Raji (cell line): ENCODE results near the gene YLPM1.

Source experiments
- POLR2A ChIP-seq: IDR thresholded peaks from 2 replicates; pipeline ENCODE4 v1.6.1; 2011; ENCODE audit warnings: low read depth, low read length, control low read depth; ENCODE audit not compliant: insufficient read depth

The YLPM1 gene, protein sequence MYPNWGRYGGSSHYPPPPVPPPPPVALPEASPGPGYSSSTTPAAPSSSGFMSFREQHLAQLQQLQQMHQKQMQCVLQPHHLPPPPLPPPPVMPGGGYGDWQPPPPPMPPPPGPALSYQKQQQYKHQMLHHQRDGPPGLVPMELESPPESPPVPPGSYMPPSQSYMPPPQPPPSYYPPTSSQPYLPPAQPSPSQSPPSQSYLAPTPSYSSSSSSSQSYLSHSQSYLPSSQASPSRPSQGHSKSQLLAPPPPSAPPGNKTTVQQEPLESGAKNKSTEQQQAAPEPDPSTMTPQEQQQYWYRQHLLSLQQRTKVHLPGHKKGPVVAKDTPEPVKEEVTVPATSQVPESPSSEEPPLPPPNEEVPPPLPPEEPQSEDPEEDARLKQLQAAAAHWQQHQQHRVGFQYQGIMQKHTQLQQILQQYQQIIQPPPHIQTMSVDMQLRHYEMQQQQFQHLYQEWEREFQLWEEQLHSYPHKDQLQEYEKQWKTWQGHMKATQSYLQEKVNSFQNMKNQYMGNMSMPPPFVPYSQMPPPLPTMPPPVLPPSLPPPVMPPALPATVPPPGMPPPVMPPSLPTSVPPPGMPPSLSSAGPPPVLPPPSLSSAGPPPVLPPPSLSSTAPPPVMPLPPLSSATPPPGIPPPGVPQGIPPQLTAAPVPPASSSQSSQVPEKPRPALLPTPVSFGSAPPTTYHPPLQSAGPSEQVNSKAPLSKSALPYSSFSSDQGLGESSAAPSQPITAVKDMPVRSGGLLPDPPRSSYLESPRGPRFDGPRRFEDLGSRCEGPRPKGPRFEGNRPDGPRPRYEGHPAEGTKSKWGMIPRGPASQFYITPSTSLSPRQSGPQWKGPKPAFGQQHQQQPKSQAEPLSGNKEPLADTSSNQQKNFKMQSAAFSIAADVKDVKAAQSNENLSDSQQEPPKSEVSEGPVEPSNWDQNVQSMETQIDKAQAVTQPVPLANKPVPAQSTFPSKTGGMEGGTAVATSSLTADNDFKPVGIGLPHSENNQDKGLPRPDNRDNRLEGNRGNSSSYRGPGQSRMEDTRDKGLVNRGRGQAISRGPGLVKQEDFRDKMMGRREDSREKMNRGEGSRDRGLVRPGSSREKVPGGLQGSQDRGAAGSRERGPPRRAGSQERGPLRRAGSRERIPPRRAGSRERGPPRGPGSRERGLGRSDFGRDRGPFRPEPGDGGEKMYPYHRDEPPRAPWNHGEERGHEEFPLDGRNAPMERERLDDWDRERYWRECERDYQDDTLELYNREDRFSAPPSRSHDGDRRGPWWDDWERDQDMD (N-terminal part only)

DNA sequence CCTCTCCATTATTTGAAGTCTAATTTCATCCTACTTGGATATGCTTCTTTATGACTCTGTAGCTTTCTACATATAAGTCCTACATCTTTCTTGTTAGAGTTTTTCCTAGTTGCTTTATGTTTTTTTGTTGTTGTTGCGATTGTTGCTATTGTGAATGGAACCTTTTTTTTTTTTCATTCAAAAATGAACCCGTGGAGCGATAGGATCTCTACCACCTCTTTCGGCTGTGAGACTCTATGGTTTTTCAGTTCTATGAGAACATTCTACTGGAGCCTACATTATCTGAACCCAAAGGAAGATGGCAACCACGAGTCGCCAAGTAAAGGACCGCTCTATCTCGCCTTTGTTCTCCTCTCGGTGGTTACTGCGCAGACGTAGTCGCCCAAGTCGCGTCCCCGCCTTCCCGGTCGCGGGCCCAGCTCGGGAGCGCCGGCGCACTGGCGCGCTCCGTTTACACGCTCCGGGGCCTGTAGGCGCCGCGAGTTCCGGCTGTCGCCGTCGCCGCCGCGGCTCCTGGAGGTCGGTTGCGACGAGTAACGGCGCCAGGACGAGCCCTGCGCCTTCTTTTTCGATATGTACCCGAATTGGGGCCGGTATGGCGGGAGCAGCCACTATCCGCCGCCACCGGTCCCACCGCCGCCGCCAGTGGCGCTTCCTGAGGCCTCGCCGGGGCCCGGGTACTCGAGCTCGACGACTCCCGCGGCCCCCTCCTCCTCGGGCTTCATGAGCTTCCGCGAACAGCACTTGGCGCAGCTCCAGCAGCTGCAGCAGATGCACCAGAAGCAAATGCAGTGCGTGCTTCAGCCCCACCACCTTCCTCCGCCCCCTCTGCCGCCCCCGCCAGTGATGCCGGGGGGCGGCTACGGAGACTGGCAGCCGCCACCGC is at the start of gene YLPM1:
YLPM1 (plus strand) TSS at position 400 of the 886 bp plus-strand sequence; CDS start at position 574, 174 bp downstream.
- peak; percentile 93 for TF ChIP-seq POLR2A

DNA sequence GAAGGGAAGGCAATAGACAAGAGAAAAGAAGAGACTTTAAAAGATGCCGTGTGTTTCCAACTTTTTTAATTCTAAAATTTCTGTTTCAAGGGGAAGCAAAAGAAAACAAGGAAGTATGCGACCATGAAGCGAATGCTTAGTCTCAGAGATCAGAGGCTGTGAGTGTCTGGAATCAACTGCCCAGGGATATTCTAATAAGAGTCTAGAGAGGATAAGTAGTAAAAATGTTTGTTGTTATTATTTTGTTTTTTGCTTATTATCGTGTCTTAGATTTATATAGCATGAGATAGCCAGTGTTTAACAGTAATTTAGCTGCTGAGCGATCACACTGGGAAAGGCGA is 49.8 kb upstream of the YLPM1 start:
- TF ChIP-seq POLR2A: no peak

DNA sequence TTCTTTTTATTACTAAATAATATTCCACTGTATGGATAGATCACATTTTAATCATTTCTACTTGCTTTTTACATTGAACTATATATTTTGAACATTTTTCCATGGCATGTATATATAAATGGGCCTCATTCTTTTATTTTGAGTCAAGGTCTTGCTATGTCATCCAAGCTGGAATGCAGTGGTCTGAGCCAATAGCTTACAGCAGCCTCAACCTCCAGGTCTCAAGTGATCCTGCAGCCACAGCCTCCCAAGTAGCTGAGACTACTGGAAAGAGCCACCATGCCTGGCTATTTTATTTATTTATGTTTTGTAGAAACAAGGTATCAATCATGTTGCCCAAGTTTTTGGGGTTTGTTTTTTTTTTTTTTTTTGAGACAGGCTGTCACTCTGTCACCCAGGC is 42.6 kb upstream of the YLPM1 start:
- no peak for TF ChIP-seq POLR2A

DNA sequence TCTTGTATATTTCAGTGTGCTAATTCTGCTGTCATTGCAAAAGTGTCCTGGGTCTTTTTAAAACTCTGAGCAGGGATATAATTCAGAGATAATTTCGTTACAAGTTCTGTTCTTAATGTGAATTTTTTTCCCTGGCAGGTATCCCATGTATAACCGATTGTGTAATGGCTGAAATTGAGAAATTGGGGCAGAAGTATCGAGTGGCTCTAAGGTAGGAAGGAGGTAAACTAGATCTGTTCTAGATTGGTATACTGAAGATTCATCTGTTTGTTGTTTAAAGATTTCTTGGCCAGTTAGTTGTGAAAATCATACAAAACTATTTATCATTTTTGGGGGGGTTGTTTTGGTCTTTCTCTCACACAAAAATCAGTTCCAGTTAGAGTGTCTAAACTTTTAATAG is 40.0 kb upstream of the YLPM1 start:
- TF ChIP-seq POLR2A: no peak

DNA sequence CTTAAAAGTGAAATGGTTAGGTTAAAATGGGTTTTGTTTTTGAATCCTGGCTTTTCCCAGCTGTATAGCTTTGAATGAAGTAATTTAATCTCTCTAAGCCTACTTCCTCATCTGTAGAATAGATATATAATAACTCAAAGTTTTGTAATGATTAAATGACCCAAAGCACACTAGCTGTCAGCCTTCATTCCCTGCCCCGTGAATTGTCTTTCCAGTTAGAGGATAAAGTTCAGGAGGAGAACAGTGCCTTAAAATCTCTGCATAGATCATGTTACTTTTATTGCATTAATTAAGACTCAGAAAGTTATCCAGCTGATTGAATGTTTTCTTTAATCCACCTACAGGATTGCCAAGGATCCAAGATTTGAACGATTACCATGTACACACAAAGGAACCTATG is 30.7 kb upstream of the YLPM1 start:
- TF ChIP-seq POLR2A: no peak

DNA sequence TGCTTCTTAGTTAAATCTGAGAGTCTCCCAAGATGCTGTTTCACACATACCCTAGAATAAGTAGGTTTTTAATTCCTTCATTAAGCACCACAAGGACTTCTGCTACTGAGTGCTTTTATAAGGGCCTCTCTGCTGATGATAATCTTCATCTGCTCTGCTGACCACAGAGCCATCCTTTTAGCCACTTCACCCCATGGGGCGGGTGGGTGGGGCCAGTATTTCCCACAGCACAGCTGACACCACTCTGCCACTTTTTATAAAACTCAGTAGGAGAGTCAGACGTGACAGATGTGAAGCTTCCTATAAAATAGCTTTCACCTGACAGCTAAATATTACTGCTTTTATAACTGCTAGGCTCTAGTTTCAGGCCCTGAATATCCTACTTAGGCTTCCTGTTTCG is 29.9 kb upstream of the YLPM1 start:
- no peak for TF ChIP-seq POLR2A

DNA sequence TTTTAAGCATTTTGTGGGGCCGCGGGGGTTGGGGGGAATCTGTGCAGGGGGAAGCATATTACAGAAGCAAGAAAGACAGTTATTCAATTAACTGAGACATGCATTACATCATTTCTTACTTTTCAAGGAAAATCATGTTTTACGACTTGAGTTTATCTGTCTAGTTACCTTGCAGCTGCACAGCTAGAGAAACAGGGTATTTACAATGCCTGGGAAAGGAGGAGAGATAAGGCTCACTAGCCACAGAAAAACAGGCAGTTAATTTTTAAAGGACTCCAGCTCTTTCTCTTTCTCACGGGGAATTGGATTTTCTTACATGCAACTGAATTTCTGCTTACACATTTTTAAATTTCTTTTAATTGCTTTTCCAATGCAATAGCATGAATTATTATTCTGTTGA is 28.0 kb upstream of the YLPM1 start:
- TF ChIP-seq POLR2A: no peak

DNA sequence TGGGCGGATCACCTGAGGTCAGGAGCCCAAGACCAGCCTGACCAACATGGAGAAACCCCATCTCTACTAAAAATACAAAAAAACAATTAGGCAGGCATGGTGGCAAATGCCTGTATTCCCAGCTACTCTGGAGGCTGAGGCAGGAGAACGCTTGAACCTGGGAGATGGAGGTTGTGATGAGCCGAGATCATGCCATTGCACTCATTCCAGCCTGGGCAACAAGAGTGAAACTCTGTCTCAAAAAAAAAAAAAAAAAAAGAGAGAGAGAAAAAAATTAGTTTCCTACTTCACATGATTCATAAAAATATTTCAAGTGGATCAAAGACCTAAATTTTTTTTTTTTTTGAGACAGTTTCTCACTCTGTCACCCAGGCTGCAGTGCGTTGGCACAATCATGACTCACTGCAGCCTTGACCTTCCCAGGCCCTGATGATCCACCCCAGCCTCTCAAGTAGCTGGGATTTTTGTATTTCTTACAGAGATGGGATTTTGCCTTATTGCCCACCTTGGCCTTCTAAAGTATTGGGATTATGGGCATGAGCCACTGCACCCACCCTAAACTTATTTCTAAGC is 25.3 kb upstream of the YLPM1 start:
- TF ChIP-seq POLR2A: no peak

DNA sequence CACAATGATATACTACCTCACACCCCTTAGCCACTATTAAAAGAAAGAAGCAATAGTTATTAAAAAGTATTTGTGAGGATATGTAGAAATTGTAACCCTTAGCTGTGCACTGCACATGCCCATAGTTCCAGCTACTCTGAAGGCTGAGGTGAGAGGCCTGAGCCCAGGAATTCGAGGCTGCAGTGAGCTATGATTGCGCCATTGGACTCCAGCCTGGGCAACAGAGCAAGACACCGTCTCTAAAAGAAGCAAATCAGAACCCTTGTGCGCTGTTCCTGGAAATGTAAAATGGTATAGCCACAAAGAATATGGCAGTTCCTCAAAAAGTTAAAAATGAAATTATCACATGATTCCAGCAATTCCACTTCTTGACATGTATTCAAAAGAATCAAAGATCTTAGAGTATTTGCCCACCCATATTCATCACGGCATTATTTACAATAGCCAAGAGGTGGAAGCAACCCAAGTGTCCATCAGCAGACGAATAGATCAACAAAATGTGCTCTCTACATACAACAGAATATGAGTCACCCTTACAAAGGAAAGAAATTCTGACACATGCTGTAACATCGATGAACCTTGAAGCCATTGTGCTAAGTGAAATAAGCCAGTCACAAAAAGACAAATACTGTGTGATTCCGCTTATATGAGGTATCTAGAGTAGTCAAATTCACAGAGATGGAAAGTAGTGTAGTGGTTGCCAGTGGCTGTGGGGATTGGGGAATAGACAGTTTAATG is 23.7 kb upstream of the YLPM1 start:
- TF ChIP-seq POLR2A: no peak

DNA sequence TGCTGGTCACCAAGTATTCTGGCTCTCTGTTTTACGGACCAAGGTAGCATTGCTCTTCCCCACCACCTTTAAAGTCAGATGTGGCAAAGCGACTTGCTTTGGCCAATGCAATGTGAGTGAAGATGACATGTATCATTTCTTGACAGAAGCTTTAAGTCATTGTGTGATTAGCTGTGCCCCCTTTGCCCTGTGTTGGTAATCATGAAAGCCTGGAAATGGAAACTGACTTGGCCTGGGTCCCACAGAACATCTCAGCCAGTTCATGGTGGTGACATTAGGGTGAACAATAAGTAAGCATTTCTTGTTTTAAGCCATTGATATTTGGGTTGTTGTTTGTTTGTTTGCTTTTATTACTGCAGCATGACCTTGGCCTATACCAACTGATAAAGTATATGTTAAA is 15.9 kb upstream of the YLPM1 start:
- no peak for TF ChIP-seq POLR2A

DNA sequence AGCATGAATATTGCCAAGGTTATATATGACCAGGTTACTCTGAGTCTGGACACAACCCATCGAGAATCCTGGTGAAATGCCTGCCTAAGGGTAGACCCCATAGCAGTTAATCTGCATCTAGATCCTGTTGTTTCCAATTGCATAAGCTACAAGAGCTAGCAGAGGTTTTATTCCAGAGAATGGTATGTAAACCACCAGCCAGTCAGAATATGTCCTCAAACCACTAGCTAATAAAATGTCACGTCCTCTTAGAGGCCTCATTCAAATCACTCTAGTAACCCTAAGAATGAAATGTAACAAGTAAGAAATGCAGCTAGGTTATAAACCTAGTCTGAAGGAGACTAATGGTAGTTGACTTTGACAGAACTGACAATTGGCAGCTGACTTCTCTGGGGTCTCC is 9.0 kb upstream of the YLPM1 start:
- TF ChIP-seq POLR2A: no peak

DNA sequence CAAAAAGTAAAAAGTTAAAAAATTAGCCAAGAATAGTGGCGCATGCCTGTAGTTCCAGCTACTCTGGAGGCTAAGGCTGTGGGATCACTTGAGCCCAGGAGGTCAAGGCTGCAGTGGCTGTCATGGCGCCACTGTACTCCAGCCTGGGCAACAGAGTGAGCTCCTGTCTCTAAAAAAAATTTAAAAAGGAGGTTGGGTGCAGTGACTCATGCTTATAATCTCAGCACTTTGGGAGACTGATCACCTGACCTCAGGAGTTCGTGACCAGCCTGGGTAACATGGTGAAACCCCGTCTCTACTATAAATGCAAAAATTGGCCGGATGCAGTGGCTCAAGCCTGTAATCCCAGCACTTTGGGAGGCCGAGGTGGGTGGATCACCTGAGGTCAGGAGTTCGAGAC is 8.2 kb upstream of the YLPM1 start:
- TF ChIP-seq POLR2A: no peak

DNA sequence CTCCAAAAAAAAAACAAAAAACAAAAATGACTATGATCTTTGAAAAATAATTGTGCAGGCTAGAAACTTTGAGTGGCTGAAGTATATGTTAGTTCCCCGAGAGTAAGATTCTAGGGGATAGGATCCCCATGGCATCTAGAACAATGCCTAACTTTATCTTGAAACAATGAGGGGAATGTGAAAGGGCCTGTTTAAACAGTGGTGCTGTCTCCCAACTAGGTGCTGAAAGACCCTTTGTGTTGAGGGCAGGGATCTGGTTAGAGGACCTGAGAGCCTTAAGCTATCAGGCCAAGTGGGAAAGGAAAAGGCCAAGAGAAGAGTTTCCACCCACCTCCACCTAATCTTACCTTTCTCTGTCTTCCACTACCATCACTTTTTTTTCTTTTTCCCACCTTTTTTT is 6.8 kb upstream of the YLPM1 start:
- TF ChIP-seq POLR2A: no peak
